SK-N-MC (cell line): ENCODE measurements around the gene CYP24A1.
A peak's percentile ranks its signal among the peaks of the same experiment; 100 is the strongest.

ENCODE experiments used
- DNase-seq: peaks from one replicate; pipeline ENCODE4 v3.0.0-alpha.2; 2011; ENCODE audit warnings: low read depth, low spot score
- H3K27ac ChIP-seq: fragments of 200-600 bp; sonication (generic); 2 replicates; pipeline ENCODE4 v1.5.1; 2016; ENCODE audit warnings: mixed run types
- H3K36me3 ChIP-seq: fragments of 200-600 bp; sonication (generic); 2 replicates; pipeline ENCODE4 v1.6.1; 2017; ENCODE audit warnings: antibody characterized with exemption, low read length, mixed read lengths; ENCODE audit not compliant: insufficient read depth
- H3K4me3 ChIP-seq: fragments of 200-600 bp; sonication (generic); 2 replicates; pipeline ENCODE4 v1.5.1; 2016
- H3K9ac ChIP-seq: fragments of 200-600 bp; sonication (generic); 2 replicates; pipeline ENCODE4 v1.8.0; 2017; ENCODE audit warnings: mixed run types, mixed read lengths; ENCODE audit not compliant: insufficient read length
- H3K9me3 ChIP-seq: fragments of 200-600 bp; sonication (generic); 2 replicates; pipeline ENCODE4 v1.6.1; 2017; ENCODE audit warnings: low read depth, mild to moderate bottlenecking, antibody characterized with exemption, low read length, moderate library complexity, mixed read lengths
- EZH2 ChIP-seq: fragments of 200-600 bp; sonication (generic); IDR thresholded peaks from one replicate; pipeline ENCODE4 v1.6.1; 2017; ENCODE audit warnings: antibody characterized with exemption
- FOXP2 ChIP-seq: optimal IDR thresholded peaks from 2 replicates; pipeline ENCODE3; 2011; ENCODE audit warnings: mild to moderate bottlenecking, moderate library complexity; ENCODE audit not compliant: insufficient read depth; ENCODE audit errors: extremely low read length, control extremely low read depth
- POLR2AphosphoS5 ChIP-seq: IDR thresholded peaks from 2 replicates; pipeline ENCODE4 v1.6.1; 2012; ENCODE audit warnings: mild to moderate bottlenecking, low read depth, low read length, borderline replicate concordance

The CYP24A1 gene

GRCh38 chr20:54197621-54198604 is 24.1 kb upstream of the CYP24A1 start:
- TF ChIP-seq FOXP2, result no peak
- no peak overlapping the region for H3K4me3 ChIP-seq
- no peaks in the 10 kb centered on the region for H3K36me3 ChIP-seq
- no peaks in the 10 kb centered on the region for H3K9me3 ChIP-seq
- DNase-seq, result peak; percentile 67
- no peak overlapping the region for H3K27ac ChIP-seq
- no peak overlapping the region for H3K9ac ChIP-seq

GRCh38 chr20:54195483-54196472 is 22.0 kb upstream of the CYP24A1 start:
- no peak for TF ChIP-seq POLR2AphosphoS5
- H3K27ac ChIP-seq, result no peak overlapping the region
- no peaks in the 10 kb centered on the region for H3K36me3 ChIP-seq
- H3K9me3 ChIP-seq, result no peaks in the 10 kb centered on the region
- DNase-seq, result no peak
- no peak overlapping the region for H3K4me3 ChIP-seq
- H3K9ac ChIP-seq, result no peak overlapping the region

GRCh38 chr20:54194724-54195438 is 21.1 kb upstream of the CYP24A1 start:
- no peak for TF ChIP-seq EZH2
- TF ChIP-seq POLR2AphosphoS5, result no peak
- TF ChIP-seq FOXP2, result no peak
- no peaks in the 10 kb centered on the region for H3K36me3 ChIP-seq
- H3K9me3 ChIP-seq, result no peaks in the 10 kb centered on the region
- H3K27ac ChIP-seq, result no peak overlapping the region
- H3K4me3 ChIP-seq, result no peak overlapping the region
- DNase-seq, result no peak
- H3K9ac ChIP-seq, result no peak overlapping the region

GRCh38 chr20:54193817-54194216 is 20.0 kb upstream of the CYP24A1 start:
- H3K9me3 ChIP-seq, result no peaks in the 10 kb centered on the region
- no peak overlapping the region for H3K9ac ChIP-seq
- H3K4me3 ChIP-seq, result no peak overlapping the region
- no peak for DNase-seq
- no peak overlapping the region for H3K27ac ChIP-seq
- no peaks in the 10 kb centered on the region for H3K36me3 ChIP-seq
- TF ChIP-seq POLR2AphosphoS5, result no peak
- TF ChIP-seq EZH2, result no peak
- no peak for TF ChIP-seq FOXP2

GRCh38 chr20:54190217-54190616 is 16.4 kb upstream of the CYP24A1 start:
- Histone ChIP-seq H3K9ac (no peak overlapping the region), H3K4me3 (peak overlapping the region; percentile 18; the same call in 1 of the 2 replicates), H3K36me3 (no peaks in the 10 kb centered on the region), H3K9me3 (no peaks in the 10 kb centered on the region), H3K27ac (peak overlapping the region; percentile 80)
- no peak for DNase-seq
- TF ChIP-seq EZH2 (no peak), FOXP2 (no peak), POLR2AphosphoS5 (no peak)

GRCh38 chr20:54189630-54190029 is 15.8 kb upstream of the CYP24A1 start:
- no peak overlapping the region for H3K9ac ChIP-seq
- H3K36me3 ChIP-seq, result no peaks in the 10 kb centered on the region
- peak overlapping the region; percentile 80; the same call in 1 of the 2 replicates for H3K27ac ChIP-seq
- no peak overlapping the region for H3K4me3 ChIP-seq
- no peaks in the 10 kb centered on the region for H3K9me3 ChIP-seq
- no peak for DNase-seq
- TF ChIP-seq FOXP2 (no peak), EZH2 (no peak)

- DNase-seq, result no peak
- TF ChIP-seq EZH2 (no peak), FOXP2 (no peak), POLR2AphosphoS5 (no peak)
Observed at GRCh38 chr20:54188132-54188849, 14.5 kb upstream of the CYP24A1 start.

More at GRCh38 chr20:54188132-54188849, 14.5 kb upstream of the CYP24A1 start:
- Histone ChIP-seq H3K9me3 (no peaks in the 10 kb centered on the region), H3K9ac (no peak overlapping the region), H3K4me3 (no peak overlapping the region), H3K36me3 (no peaks in the 10 kb centered on the region), H3K27ac (peak overlapping the region; percentile 27; the same call in 1 of the 2 replicates)
